ENCODE results near the gene LRRC32. TPM values are rescaled to one million over a fixed set of nuclear protein-coding genes. Genes with fewer than 3 reads are reported as not detected.
A peak's percentile ranks its signal among the peaks of the same experiment; 100 is the strongest.

LRRC32 gene
- total RNA-seq, 2 experiments from 2014 or later, result 5.5 to 25.3 TPM

GRCh38 chr11:76637491-76638269 lies 32.9 kb downstream of the LRRC32 start:
- peak overlapping the region; percentile 58 for H3K4me2 ChIP-seq (ENCODE audit: low read length)
- peak overlapping the region; percentile 72 for H2AFZ ChIP-seq (ENCODE audit: low read length)
- no peaks in the 10 kb centered on the region for H3K79me2 ChIP-seq (ENCODE audit: insufficient read depth, low read depth, low read length)
- H3K4me3 ChIP-seq (ENCODE audit: low read depth, low read length, poor library complexity, severe bottlenecking), result peak overlapping the region; percentile 32
- POLR2A ChIA-PET, result interaction anchor here (0.9 to 5.7 kb wide), 8 partner anchors 8 to 196 kb away, joined by 3 to 42 read pairs (median 8); partner anchors contain the start of gene LRRC32
- no TSS peak for BruUV-seq (replicated peaks)
- H3K27ac ChIP-seq (ENCODE audit: low read depth, low read length, poor library complexity, severe bottlenecking), result peak overlapping the region; percentile 88
- H3K4me1 ChIP-seq (ENCODE audit: insufficient read depth, low read length, poor library complexity, severe bottlenecking), result peaks cover 50% of the 10 kb centered on the region
- CTCF ChIA-PET (ENCODE audit: unreplicated experiment), result interaction anchor here (0.5 to 2.4 kb wide), 6 partner anchors 8 to 38 kb away, joined by 3 to 16 read pairs (median 5); partner anchors contain the start of gene LRRC32
- no peaks in the 10 kb centered on the region for H3K9me2 ChIP-seq (ENCODE audit: insufficient read depth, low read length)
- no peaks in the 10 kb centered on the region for H3K9me3 ChIP-seq (ENCODE audit: low read length)
- peak; percentile 98 for DNase-seq (ENCODE audit: low spot score)
- TF ChIP-seq CTCF (conservative IDR thresholded peaks at IDR 0.05; ENCODE audit: low read length), result no peak
- no peak for TF ChIP-seq EZH2phosphoT487 (IDR thresholded peaks at IDR 0.05; ENCODE audit: borderline replicate concordance, low read depth, low read length)
- H4K20me1 ChIP-seq (ENCODE audit: insufficient read depth, low read length), result no peaks in the 10 kb centered on the region
- intact Hi-C loops (cut with micrococcal nuclease; ENCODE audit: unreplicated experiment), result loop anchor here (1.0 kb wide), 2 partner anchors 30 to 35 kb away; no protein-coding TSS in a partner anchor
- no peaks in the 10 kb centered on the region for H3K36me3 ChIP-seq (ENCODE audit: insufficient read depth, low read length)

GRCh38 chr11:76636826-76637460 lies 33.6 kb downstream of the LRRC32 start:
- Histone ChIP-seq H3K79me2 (ENCODE audit: insufficient read depth, low read depth, low read length) (no peaks in the 10 kb centered on the region), H3K4me2 (ENCODE audit: low read length) (peak overlapping the region; percentile 58), H3K4me3 (ENCODE audit: low read depth, low read length, poor library complexity, severe bottlenecking) (peak overlapping the region; percentile 32), H3K27ac (ENCODE audit: low read depth, low read length, poor library complexity, severe bottlenecking) (peak overlapping the region; percentile 88), H3K9me2 (ENCODE audit: insufficient read depth, low read length) (no peaks in the 10 kb centered on the region), H2AFZ (ENCODE audit: low read length) (peak overlapping the region; percentile 72; the same call in 1 of the 2 replicates), H3K4me1 (ENCODE audit: insufficient read depth, low read length, poor library complexity, severe bottlenecking) (peaks cover 45% of the 10 kb centered on the region), H4K20me1 (ENCODE audit: insufficient read depth, low read length) (no peaks in the 10 kb centered on the region), H3K9me3 (ENCODE audit: low read length) (no peaks in the 10 kb centered on the region), H3K36me3 (ENCODE audit: insufficient read depth, low read length) (no peaks in the 10 kb centered on the region)
- TF ChIP-seq CTCF (conservative IDR thresholded peaks at IDR 0.05; ENCODE audit: low read length) (no peak), EZH2phosphoT487 (IDR thresholded peaks at IDR 0.05; ENCODE audit: borderline replicate concordance, low read depth, low read length) (no peak)
- POLR2A ChIA-PET, result interaction anchor here (0.9 to 5.7 kb wide), 8 partner anchors 8 to 195 kb away, joined by 3 to 42 read pairs (median 8); partner anchors contain the start of gene LRRC32
- no peak for DNase-seq (ENCODE audit: low spot score)
- CTCF ChIA-PET (ENCODE audit: unreplicated experiment), result interaction anchor here (2.4 kb wide), 1 partner anchor 36 kb away, joined by 16 read pairs; no protein-coding TSS in a partner anchor
- intact Hi-C loops (cut with micrococcal nuclease; ENCODE audit: unreplicated experiment), result loop anchor here (1.0 kb wide), 2 partner anchors 30 to 35 kb away; no protein-coding TSS in a partner anchor
- no TSS peak for BruUV-seq (replicated peaks)

Data from OCI-LY7 (cell line).